ENCODE measurements around the gene NACC2. TPM values are rescaled to one million over a fixed set of nuclear protein-coding genes. Genes with fewer than 3 reads are reported as not detected.

The NACC2 gene
- total RNA-seq, 2 donors from 2014 or later: 69.2 to 79.7 TPM

GRCh38 chr9:136058084-136058483 is 37.0 kb downstream of the NACC2 start:
- no peak for TF ChIP-seq CTCF (IDR thresholded peaks at IDR 0.05)
- Histone ChIP-seq H3K4me3 (no peak overlapping the region), H3K27me3 (replicated peaks; ENCODE audit: insufficient read depth) (no peaks in the 10 kb centered on the region), H3K9me3 (no peaks in the 10 kb centered on the region), H3K4me1 (ENCODE audit: control insufficient read depth in 1 of 2, low read depth in 2 of 2) (peaks cover 27 to 91% of the 10 kb centered on the region in 2 donors), H3K36me3 (peaks cover 9% of the 10 kb centered on the region), H3K27ac (no peak overlapping the region)
- ATAC-seq (ENCODE audit: insufficient number of reproducible peaks, low FRiP score, low read depth) (no peak), DNase-seq (ENCODE audit: low spot score) (no peak)

DNA sequence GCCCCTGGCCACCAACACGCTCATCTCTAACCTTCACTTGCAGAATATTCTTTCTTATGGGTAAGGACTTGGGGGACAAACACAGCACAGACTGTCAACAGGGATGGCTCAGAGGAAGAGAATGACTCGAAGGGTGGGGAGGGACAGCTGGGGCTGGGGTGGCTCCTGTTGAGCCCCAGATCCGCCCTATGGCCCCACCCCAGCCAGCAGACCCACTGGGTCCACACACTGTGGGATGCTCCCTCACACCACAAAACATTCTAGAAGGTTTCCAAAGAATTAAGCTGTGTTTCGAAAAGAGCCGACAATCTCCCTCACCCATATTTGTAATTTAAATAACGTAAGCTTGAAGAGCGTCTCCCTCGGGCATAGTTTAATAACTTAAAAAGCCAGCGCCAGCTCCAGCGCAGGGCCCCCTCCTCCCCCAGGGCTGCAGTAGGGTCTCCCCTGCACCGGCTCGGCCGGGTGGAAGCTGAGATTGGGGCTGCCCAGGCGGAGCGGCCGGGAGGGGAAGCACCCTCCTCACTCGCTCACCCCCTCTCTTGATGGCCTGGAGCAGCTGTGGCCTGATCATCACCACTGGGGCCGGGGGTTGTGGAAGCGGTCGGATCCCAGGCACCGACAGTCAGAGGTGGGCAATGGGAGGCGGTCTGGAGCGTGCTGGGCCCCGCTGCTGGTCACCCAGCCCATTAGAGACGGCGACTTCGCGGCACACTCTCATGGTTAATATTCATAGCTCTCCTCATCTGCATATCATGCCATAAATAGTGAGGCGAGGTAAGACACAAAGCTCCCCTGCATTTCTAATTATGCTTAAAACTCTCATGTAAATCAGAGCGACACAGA is 37.6 kb downstream of the NACC2 start:
- peaks cover 33 to 95% of the 10 kb centered on the region in 2 donors for H3K4me1 ChIP-seq (ENCODE audit: control insufficient read depth in 1 of 2, low read depth in 2 of 2)
- H3K27ac ChIP-seq: no peak overlapping the region
- H3K4me3 ChIP-seq: no peak overlapping the region
- peaks cover 3% of the 10 kb centered on the region for H3K36me3 ChIP-seq
- no peak for TF ChIP-seq CTCF (IDR thresholded peaks at IDR 0.05)
- H3K27me3 ChIP-seq (replicated peaks; ENCODE audit: insufficient read depth): no peaks in the 10 kb centered on the region
- ATAC-seq (ENCODE audit: insufficient number of reproducible peaks, low FRiP score, low read depth) (no peak), DNase-seq (ENCODE audit: low spot score) (no peak)
- no peaks in the 10 kb centered on the region for H3K9me3 ChIP-seq

- Histone ChIP-seq H3K9me3 (no peaks in the 10 kb centered on the region), H3K27me3 (replicated peaks; ENCODE audit: insufficient read depth) (no peaks in the 10 kb centered on the region), H3K4me1 (ENCODE audit: control insufficient read depth in 1 of 2, low read depth in 2 of 2) (peaks cover 39 to 95% of the 10 kb centered on the region in 2 donors), H3K4me3 (no peak overlapping the region), H3K36me3 (peaks cover 2% of the 10 kb centered on the region), H3K27ac (no peak overlapping the region)
- DNase-seq (ENCODE audit: low spot score): no peak
- no peak for ATAC-seq (ENCODE audit: insufficient number of reproducible peaks, low FRiP score, low read depth)
- TF ChIP-seq CTCF (IDR thresholded peaks at IDR 0.05): no peak
These were observed 38.4 kb downstream of the NACC2 start for GRCh38 chr9:136056546-136057235.

DNA sequence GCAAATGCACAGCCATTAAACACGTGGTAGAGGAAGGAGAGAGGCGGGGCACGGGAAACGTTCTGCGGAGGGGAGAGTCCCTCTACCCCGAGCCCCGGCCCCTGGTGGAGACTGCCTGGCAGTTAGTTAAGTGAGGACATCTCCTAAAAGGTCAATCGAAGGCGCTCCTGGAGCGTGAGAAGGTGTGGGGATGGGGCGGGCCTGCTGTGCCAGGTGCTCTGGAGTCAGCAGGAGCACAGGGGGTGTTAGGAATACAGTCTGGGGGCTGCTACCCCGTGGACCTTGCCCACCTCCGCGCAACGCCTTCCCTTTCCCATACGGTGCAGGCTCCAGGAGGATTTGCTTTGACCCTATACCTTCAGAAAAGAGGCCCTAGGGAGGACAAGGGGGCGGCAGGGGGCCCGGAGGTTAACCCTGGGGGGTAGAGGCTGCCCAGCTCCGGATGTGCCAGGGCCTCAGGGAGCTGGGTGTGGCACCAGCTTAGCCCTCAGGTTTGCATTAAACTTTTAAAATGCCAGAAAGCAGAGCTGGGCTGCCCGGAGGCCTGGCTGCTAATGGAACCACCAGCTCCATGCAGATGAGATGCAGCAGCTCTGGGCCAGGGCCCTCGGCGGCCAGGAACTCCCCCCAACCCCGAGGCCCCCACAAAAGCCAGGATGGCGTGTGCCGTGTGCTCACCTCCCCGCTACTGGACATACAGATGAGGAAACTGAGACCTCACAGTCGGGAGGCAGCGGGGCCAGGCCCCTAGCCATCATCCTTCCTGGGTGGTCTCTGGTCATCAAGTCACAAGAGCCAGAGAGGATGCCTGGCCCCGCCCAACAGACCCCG is 39.2 kb downstream of the NACC2 start:
- H3K36me3 ChIP-seq: peaks cover 2% of the 10 kb centered on the region
- H3K27me3 ChIP-seq (replicated peaks; ENCODE audit: insufficient read depth): no peaks in the 10 kb centered on the region
- TF ChIP-seq CTCF (IDR thresholded peaks at IDR 0.05): no peak
- H3K9me3 ChIP-seq: no peaks in the 10 kb centered on the region
- H3K27ac ChIP-seq: no peak overlapping the region
- no peak overlapping the region for H3K4me3 ChIP-seq
- peaks cover 43 to 95% of the 10 kb centered on the region in 2 donors for H3K4me1 ChIP-seq (ENCODE audit: control insufficient read depth in 1 of 2, low read depth in 2 of 2)
- ATAC-seq (ENCODE audit: insufficient number of reproducible peaks, low FRiP score, low read depth) (no peak), DNase-seq (ENCODE audit: low spot score) (no peak)

Measured in thoracic aorta (tissue), 2 donors.